Panc1 (cell line): ENCODE measurements around the gene SLC66A2. TPM values are rescaled to one million over a fixed set of nuclear protein-coding genes. Genes with fewer than 3 reads are reported as not detected.

Experiments
- ATAC-seq: fragments of 200-7000 bp; cut with Tn5 transposase; 2 replicates; pipeline ENCODE4 v1.9.1; 2020; ENCODE audit warnings: mild to moderate bottlenecking, moderate library complexity
- BruUV-seq: library from RNA; stranded (reverse); fragments of 400-500 nt; replicated peaks from 2 replicates; lab custom pipeline; 2021; lab: Mats Ljungman, UMichigan
- CTCF ChIA-PET: fragments of 300-600 bp; sonication (Branson Sonifier 250); formaldehyde crosslinking; loops from one replicate; lab custom pipeline; 2022; ENCODE audit warnings: antibody characterized with exemption; lab: Charles Lee
- POLR2A ChIA-PET: fragments of 300-600 bp; sonication (Branson Sonifier 250); formaldehyde crosslinking; loops from one replicate; lab custom pipeline; 2022; ENCODE audit warnings: antibody characterized with exemption; lab: Charles Lee
- DNase-seq: peaks from one replicate; pipeline ENCODE4 v3.0.0-alpha.2; 2010; ENCODE audit warnings: low read depth, low spot score
- H3K27ac ChIP-seq: 2 replicates; pipeline ENCODE4 v1.5.1; 2011; ENCODE audit warnings: mild to moderate bottlenecking, low read length, inconsistent platforms
- H3K27me3 ChIP-seq: fragments of 200-500 bp; sonication (Bioruptor generic); 2 replicates; pipeline ENCODE4 v1.6.0; 2014; ENCODE audit warnings: low read length, inconsistent platforms; ENCODE audit not compliant: control insufficient read depth, insufficient read depth
- H3K36me3 ChIP-seq: fragments of 200-500 bp; sonication (Bioruptor generic); 2 replicates; pipeline ENCODE4 v1.5.1; 2014; ENCODE audit warnings: inconsistent platforms, mild to moderate bottlenecking, low read length, moderate library complexity; ENCODE audit not compliant: control insufficient read depth, insufficient read depth
- H3K4me1 ChIP-seq: 2 replicates; pipeline ENCODE4 v1.5.1; 2011; ENCODE audit warnings: inconsistent platforms, mild to moderate bottlenecking, low read length, moderate library complexity; ENCODE audit not compliant: control insufficient read depth, insufficient read depth
- H3K4me3 ChIP-seq, 2 experiments: 2 replicates each; pipeline ENCODE4 v1.5.1; 2011 to 2012; ENCODE audit warnings: low read depth in 2 of 2, low read length in 2 of 2, mild to moderate bottlenecking in 2 of 2, inconsistent platforms in 1 of 2, moderate library complexity in 1 of 2
- H3K9me3 ChIP-seq: fragments of 200-500 bp; sonication (Bioruptor generic); 2 replicates; pipeline ENCODE4 v1.5.1; 2014; ENCODE audit warnings: low read depth, mild to moderate bottlenecking, inconsistent platforms, low read length, moderate library complexity; ENCODE audit not compliant: control insufficient read depth, insufficient read depth
- POLR2AphosphoS5 ChIP-seq: IDR thresholded peaks from 2 replicates; pipeline ENCODE4 v1.6.1; 2012; ENCODE audit warnings: mild to moderate bottlenecking, low read depth, low read length, moderate library complexity
- SIN3A ChIP-seq: IDR thresholded peaks from 2 replicates; pipeline ENCODE4 v1.6.1; 2012; ENCODE audit warnings: low read depth, mild to moderate bottlenecking, low read length, moderate library complexity, borderline replicate concordance; ENCODE audit not compliant: insufficient read depth
- TCF7L2 ChIP-seq: IDR thresholded peaks from 2 replicates; pipeline ENCODE4 v1.6.1; 2011; ENCODE audit warnings: mild to moderate bottlenecking, low read depth, low read length, inconsistent platforms
- in situ Hi-C: cut with HindIII; loops from 2 replicates; pipeline ENCODE4 v1.10.0; 2016; ENCODE audit warnings: low sequenced_read_pairs, low pct_unique_long_range_greater_than_20kb
- intact Hi-C: fragments of 100-400 bp; cut with micrococcal nuclease; formaldehyde crosslinking; loops from one replicate; pipeline ENCODE4 v1.10.0; 2022; ENCODE audit not compliant: unreplicated experiment
- total RNA-seq: library from RNA; stranded (reverse); gene quantifications from one replicate; pipeline ENCODE4 v1.2.1, GENCODE V29; 2021; ENCODE audit not compliant: unreplicated experiment
- TF ChIP-seq, protein P1 (sequence below), 2 experiments: IDR thresholded peaks; 2 replicates each; pipeline ENCODE4 v1.6.1; 2011 to 2012; ENCODE audit warnings: low read depth in 2 of 2, control low read depth in 1 of 2, low read length in 1 of 2, mild to moderate bottlenecking in 1 of 2, moderate library complexity in 1 of 2; ENCODE audit not compliant: insufficient read depth in 1 of 2
- TF ChIP-seq, protein P2 (sequence below): fragments of 450-650 bp; IDR thresholded peaks from 2 replicates; pipeline ENCODE4 v1.5.1; 2017; ENCODE audit warnings: mild to moderate bottlenecking

The SLC66A2 gene
- total RNA-seq, 1 experiment from 2014 or later: 92.5 TPM

DNA sequence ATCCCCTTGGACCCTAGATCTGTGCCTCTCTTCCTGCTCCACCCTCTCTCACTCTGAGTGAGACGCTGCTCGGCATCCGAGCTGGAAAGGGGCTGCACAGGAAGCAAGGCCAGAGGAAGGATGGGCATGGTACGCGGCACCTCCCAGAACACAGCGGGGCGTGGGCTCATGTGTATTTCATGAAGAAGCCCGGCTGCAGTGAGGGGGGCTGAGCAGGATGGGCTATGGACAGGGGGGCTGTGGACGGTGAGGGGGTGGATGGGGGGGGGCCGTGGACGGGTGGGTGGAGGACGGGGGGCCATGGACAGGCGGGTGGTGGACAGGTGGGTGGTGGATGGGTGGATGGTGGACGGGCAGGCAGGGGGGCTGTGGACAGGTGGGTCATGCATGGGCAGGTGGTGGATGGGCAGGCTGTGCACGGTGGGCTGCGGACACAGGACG is 28.5 kb downstream of the SLC66A2 start:
- no peaks in the 10 kb centered on the region for H3K27me3 ChIP-seq
- no peaks in the 10 kb centered on the region for H3K9me3 ChIP-seq
- in situ Hi-C loops (no loop called here), intact Hi-C loops (no loop called here)
- CTCF ChIA-PET: no interaction called here
- no peak overlapping the region for H3K27ac ChIP-seq
- TF ChIP-seq, protein P1, sequence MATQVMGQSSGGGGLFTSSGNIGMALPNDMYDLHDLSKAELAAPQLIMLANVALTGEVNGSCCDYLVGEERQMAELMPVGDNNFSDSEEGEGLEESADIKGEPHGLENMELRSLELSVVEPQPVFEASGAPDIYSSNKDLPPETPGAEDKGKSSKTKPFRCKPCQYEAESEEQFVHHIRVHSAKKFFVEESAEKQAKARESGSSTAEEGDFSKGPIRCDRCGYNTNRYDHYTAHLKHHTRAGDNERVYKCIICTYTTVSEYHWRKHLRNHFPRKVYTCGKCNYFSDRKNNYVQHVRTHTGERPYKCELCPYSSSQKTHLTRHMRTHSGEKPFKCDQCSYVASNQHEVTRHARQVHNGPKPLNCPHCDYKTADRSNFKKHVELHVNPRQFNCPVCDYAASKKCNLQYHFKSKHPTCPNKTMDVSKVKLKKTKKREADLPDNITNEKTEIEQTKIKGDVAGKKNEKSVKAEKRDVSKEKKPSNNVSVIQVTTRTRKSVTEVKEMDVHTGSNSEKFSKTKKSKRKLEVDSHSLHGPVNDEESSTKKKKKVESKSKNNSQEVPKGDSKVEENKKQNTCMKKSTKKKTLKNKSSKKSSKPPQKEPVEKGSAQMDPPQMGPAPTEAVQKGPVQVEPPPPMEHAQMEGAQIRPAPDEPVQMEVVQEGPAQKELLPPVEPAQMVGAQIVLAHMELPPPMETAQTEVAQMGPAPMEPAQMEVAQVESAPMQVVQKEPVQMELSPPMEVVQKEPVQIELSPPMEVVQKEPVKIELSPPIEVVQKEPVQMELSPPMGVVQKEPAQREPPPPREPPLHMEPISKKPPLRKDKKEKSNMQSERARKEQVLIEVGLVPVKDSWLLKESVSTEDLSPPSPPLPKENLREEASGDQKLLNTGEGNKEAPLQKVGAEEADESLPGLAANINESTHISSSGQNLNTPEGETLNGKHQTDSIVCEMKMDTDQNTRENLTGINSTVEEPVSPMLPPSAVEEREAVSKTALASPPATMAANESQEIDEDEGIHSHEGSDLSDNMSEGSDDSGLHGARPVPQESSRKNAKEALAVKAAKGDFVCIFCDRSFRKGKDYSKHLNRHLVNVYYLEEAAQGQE (IDR thresholded peaks at IDR 0.05; ENCODE audit: insufficient read depth in 1 of 2, low read depth in 2 of 2, low read length in 1 of 2): no peak
- no peak for TF ChIP-seq POLR2AphosphoS5
- TF ChIP-seq SIN3A: no peak
- no peak for TF ChIP-seq TCF7L2
- TF ChIP-seq, protein P2, sequence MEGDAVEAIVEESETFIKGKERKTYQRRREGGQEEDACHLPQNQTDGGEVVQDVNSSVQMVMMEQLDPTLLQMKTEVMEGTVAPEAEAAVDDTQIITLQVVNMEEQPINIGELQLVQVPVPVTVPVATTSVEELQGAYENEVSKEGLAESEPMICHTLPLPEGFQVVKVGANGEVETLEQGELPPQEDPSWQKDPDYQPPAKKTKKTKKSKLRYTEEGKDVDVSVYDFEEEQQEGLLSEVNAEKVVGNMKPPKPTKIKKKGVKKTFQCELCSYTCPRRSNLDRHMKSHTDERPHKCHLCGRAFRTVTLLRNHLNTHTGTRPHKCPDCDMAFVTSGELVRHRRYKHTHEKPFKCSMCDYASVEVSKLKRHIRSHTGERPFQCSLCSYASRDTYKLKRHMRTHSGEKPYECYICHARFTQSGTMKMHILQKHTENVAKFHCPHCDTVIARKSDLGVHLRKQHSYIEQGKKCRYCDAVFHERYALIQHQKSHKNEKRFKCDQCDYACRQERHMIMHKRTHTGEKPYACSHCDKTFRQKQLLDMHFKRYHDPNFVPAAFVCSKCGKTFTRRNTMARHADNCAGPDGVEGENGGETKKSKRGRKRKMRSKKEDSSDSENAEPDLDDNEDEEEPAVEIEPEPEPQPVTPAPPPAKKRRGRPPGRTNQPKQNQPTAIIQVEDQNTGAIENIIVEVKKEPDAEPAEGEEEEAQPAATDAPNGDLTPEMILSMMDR: no peak
- no peak overlapping the region for H3K4me3 ChIP-seq
- POLR2A ChIA-PET: no interaction called here
- DNase-seq: no peak
- no TSS peak for BruUV-seq
- no peak for ATAC-seq
- no peaks in the 10 kb centered on the region for H3K36me3 ChIP-seq
- H3K4me1 ChIP-seq: no peaks in the 10 kb centered on the region

DNA sequence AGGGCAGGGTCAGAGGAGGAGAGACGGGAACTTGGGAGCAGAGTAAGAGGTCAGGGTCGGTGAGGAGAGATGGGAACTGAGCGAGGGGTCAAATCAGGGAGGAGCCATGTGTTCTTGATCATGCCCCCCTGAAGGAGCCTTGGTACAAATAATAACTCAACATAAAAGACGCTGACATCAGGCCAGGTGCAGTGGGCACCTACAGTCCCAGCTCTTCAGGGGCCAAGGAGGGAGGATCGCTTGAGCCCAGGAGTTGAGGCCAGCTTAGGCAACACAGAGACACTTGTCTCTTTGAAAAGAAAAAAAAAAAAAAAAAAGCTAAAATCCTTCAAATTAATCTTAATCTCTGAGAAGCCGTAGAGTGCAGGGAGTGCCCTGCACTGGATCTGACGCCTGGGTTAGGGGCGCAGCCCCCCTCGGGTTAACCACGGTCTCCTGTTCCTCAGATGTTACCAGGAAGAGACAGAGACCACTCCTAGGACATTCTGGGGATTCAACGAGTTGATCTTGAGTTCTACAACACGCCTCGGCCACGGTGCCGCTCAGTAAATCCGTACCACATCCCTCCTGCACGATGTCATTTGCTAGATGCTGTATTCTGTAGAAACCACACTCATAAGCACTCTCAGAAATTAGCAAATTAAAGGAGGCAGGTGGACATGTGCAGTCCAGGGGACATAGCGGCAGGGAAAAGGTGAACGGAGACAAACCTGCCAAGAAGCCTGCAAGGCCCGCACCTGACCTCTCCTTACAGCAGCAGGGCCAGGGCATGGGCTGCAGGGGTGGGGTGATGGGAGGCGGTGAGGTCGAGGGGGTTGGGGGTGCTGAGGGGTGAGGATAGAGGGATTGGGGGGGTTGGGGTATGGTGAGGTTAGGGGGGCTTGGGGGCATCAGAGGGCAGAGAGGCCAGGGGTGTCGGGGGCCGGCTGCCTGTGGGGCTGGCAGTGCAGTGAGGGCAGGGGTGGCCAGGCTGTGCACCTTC is 29.2 kb downstream of the SLC66A2 start:
- Histone ChIP-seq H3K9me3 (no peaks in the 10 kb centered on the region), H3K4me3 (no peak overlapping the region), H3K27ac (no peak overlapping the region), H3K4me1 (no peaks in the 10 kb centered on the region), H3K36me3 (no peaks in the 10 kb centered on the region), H3K27me3 (no peaks in the 10 kb centered on the region)
- DNase-seq (no peak), ATAC-seq (no peak)
- intact Hi-C loops: no loop called here
- POLR2A ChIA-PET: no interaction called here
- TF ChIP-seq, protein P2: no peak
- TF ChIP-seq SIN3A: no peak
- TF ChIP-seq POLR2AphosphoS5: no peak
- TF ChIP-seq, protein P1 (IDR thresholded peaks at IDR 0.05; ENCODE audit: insufficient read depth in 1 of 2, low read depth in 2 of 2, low read length in 1 of 2): no peak
- TF ChIP-seq TCF7L2: no peak
- CTCF ChIA-PET: no interaction called here
- no TSS peak for BruUV-seq
- in situ Hi-C loops: no loop called here
